Ascending aorta (tissue), 2 donors: ENCODE measurements around the gene RUNX1. TPM values are rescaled to one million over a fixed set of nuclear protein-coding genes. Genes with fewer than 3 reads are reported as not detected.

Experiments
- DNase-seq, 2 donors: peaks; one replicate each; pipeline ENCODE4 v3.0.0-alpha.2; 2019; ENCODE audit warnings: low spot score in 2 of 2
- H3K27ac ChIP-seq, 2 donors: fragments of 200-600 bp; sonication (generic); one replicate each; pipeline ENCODE4 v1.5.1; 2016 to 2017; ENCODE audit warnings: mild to moderate bottlenecking in 1 of 2
- H3K27me3 ChIP-seq: fragments of 200-600 bp; sonication (generic); one replicate; pipeline ENCODE4 v1.5.1; 2017
- H3K36me3 ChIP-seq, 2 donors: fragments of 200-600 bp; sonication (generic); one replicate each; pipeline ENCODE4 v1.5.1; 2016
- H3K4me1 ChIP-seq, 2 donors: fragments of 200-600 bp; sonication (generic); one replicate each; pipeline ENCODE4 v1.5.1; 2016 to 2017; ENCODE audit warnings: mild to moderate bottlenecking in 1 of 2
- H3K4me3 ChIP-seq, 2 donors: fragments of 200-600 bp; sonication (generic); one replicate each; pipeline ENCODE4 v1.5.1; 2016 to 2017; ENCODE audit warnings: mild to moderate bottlenecking in 1 of 2
- H3K9me3 ChIP-seq, 2 donors: fragments of 200-600 bp; sonication (generic); one replicate each; pipeline ENCODE4 v1.5.1; 2016
- intact Hi-C: fragments of 100-400 bp; cut with DNase I; formaldehyde crosslinking; loops from one replicate; pipeline ENCODE4 v1.15.1; 2023
- total RNA-seq: library from RNA; depleted of rRNA; stranded (reverse); fragments of >200 nt; gene quantifications from one replicate; pipeline ENCODE4 v1.1.0, GENCODE V29; 2016
- TF ChIP-seq, protein P1 (sequence below), 3 experiments: fragments of 200-600 bp in 2 of 3; fragments of 450-650 bp in 1 of 3; sonication (generic) in 2 of 3; IDR thresholded peaks; one replicate each; pipeline ENCODE4 v1.5.1; 2016 to 2019; ENCODE audit warnings: antibody characterized with exemption in 3 of 3, mild to moderate bottlenecking in 1 of 3, moderate library complexity in 1 of 3

Gene RUNX1
- total RNA-seq, 1 donor from 2014 or later, result 16.3 TPM

DNA sequence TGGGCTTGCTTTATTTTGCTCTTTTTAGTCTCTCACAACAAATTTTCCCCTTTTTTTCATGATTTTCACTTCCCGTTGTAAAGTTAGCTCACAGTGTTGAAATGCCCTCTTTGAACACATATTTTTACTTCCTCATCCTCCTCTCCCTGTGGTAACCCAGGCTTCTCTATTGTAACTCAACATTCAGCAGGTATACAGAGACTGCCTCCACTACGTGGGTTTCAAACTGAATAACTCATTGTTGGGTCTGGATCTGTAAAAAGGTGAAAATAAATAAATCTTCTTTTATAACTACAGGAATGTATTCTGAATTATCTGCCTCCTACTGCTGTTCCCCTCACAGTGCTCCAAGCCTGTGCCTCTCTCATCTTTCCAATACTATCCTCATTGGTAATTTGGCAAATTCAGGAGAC is 166.4 kb downstream of the RUNX1 start:
- no peaks in the 10 kb centered on the region for H3K9me3 ChIP-seq
- TF ChIP-seq, protein P1, sequence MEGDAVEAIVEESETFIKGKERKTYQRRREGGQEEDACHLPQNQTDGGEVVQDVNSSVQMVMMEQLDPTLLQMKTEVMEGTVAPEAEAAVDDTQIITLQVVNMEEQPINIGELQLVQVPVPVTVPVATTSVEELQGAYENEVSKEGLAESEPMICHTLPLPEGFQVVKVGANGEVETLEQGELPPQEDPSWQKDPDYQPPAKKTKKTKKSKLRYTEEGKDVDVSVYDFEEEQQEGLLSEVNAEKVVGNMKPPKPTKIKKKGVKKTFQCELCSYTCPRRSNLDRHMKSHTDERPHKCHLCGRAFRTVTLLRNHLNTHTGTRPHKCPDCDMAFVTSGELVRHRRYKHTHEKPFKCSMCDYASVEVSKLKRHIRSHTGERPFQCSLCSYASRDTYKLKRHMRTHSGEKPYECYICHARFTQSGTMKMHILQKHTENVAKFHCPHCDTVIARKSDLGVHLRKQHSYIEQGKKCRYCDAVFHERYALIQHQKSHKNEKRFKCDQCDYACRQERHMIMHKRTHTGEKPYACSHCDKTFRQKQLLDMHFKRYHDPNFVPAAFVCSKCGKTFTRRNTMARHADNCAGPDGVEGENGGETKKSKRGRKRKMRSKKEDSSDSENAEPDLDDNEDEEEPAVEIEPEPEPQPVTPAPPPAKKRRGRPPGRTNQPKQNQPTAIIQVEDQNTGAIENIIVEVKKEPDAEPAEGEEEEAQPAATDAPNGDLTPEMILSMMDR (IDR thresholded peaks at IDR 0.05), result no peak
- no peaks in the 10 kb centered on the region for H3K36me3 ChIP-seq
- H3K4me1 ChIP-seq, result peaks cover 4 to 16% of the 10 kb centered on the region in 2 donors
- DNase-seq, result no peak
- intact Hi-C loops, result loop anchor here (10.0 kb wide), 1 partner anchor 1182 kb away; the partner anchor contains the start of gene SETD4
- no peak overlapping the region for H3K4me3 ChIP-seq
- peak overlapping the region in 1 of 2 donors; percentile 48 for H3K27ac ChIP-seq
- H3K27me3 ChIP-seq, result no peaks in the 10 kb centered on the region

DNA sequence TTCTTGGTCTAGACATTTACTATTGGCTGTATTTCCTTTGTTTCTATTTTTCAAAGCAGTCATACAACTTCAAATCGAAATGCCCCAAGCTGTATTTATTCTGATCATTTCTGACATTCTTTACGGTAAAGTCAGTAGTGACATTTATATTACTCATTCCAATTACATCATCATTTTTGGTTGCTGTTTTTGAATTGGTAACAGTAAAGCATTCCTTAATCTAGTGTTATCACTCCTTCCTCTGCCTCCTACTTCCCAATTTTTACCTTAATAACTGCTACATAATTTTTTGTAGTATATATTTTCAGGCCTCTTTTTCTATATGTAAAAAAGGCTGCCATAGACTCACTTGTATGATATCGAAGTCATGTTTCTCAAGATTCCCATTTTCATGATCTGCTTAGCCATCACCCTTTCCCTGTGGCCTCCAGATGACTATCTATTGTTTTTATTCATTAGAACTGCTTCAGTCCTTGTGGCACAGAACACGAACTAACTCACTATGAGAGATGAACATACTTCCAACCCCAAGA is 167.2 kb downstream of the RUNX1 start:
- H3K27ac ChIP-seq, result peak overlapping the region in 1 of 2 donors; percentile 48
- TF ChIP-seq, protein P1 (IDR thresholded peaks at IDR 0.05), result no peak

DNA sequence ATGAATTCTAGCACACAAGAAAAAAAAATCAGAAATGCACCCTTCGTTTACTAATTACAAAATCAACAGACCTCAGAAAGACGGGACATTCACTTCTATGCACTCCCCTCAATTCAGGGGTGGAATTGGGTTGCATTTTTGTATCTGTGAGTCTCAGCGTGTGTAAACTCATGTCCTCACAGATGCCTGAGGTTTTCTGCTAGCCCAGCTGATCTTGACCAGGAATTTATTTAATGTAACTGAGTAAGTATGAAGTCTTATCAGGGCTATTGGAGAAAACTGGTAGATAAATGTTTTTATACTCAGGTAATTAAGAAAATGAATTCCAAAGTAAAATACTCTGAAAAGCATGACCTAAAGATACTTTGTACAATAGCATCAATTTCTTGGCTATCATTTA is 167.7 kb downstream of the RUNX1 start:
- TF ChIP-seq, protein P1 (IDR thresholded peaks at IDR 0.05), result no peak
- no peak for DNase-seq
- Histone ChIP-seq H3K27me3 (no peaks in the 10 kb centered on the region), H3K9me3 (no peaks in the 10 kb centered on the region), H3K27ac (peak overlapping the region in 1 of 2 donors; percentile 48), H3K36me3 (no peaks in the 10 kb centered on the region), H3K4me1 (peaks cover 0 to 4% of the 10 kb centered on the region in 2 donors), H3K4me3 (no peak overlapping the region)
- intact Hi-C loops, result loop anchor here (10.0 kb wide), 1 partner anchor 1183 kb away; the partner anchor contains the start of gene SETD4

More for the DNA sequence above, 167.2 kb downstream of the RUNX1 start:
- no peaks in the 10 kb centered on the region for H3K36me3 ChIP-seq
- H3K9me3 ChIP-seq, result no peaks in the 10 kb centered on the region
- peaks cover 4 to 9% of the 10 kb centered on the region in 2 donors for H3K4me1 ChIP-seq
- DNase-seq, result no peak
- H3K4me3 ChIP-seq, result no peak overlapping the region
- H3K27me3 ChIP-seq, result no peaks in the 10 kb centered on the region
- intact Hi-C loops, result loop anchor here (10.0 kb wide), 1 partner anchor 1183 kb away; the partner anchor contains the start of gene SETD4

DNA sequence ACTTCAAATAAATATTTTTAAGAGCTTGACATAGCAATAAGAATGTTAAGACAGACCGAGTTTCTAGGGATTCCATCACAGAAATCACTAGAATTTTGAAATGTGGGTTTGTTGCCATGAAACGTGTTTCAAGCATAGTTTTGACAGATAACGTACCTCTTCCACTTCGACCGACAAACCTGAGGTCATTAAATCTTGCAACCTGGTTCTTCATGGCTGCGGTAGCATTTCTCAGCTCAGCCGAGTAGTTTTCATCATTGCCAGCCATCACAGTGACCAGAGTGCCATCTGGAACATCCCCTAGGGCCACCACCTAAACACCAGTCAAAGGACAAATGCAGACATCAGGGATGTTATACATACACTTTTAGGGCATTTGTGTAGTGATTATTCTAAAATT is 168.7 kb downstream of the RUNX1 start:
- H3K36me3 ChIP-seq, result no peaks in the 10 kb centered on the region
- no peaks in the 10 kb centered on the region for H3K4me1 ChIP-seq
- H3K4me3 ChIP-seq, result no peak overlapping the region
- intact Hi-C loops, result loop anchor here (10.0 kb wide), 1 partner anchor 1184 kb away; the partner anchor contains the start of gene SETD4
- no peak overlapping the region for H3K27ac ChIP-seq
- H3K27me3 ChIP-seq, result no peaks in the 10 kb centered on the region
- no peaks in the 10 kb centered on the region for H3K9me3 ChIP-seq
- TF ChIP-seq, protein P1 (IDR thresholded peaks at IDR 0.05), result no peak
- no peak for DNase-seq

DNA sequence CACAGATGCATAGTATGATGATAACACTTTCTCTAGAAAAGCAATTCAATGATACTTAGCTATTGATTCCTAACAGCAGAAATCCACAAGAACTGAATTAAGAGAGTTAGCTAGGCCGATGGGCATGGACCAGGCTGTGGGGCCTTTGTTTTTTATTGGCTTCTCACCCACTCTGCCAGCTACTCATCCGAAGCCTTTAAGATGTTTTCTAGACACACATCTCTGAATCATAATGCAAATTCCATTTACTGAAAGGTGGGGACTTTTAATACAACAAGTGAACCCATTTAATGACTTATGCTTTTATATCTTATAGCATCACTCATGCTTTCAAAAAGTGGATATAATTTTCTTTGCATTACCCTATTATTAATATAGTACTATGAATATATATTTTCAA is 170.2 kb downstream of the RUNX1 start:
- no peak overlapping the region for H3K27ac ChIP-seq
- TF ChIP-seq, protein P1 (IDR thresholded peaks at IDR 0.05), result no peak
- H3K4me3 ChIP-seq, result no peak overlapping the region
- H3K27me3 ChIP-seq, result no peaks in the 10 kb centered on the region
- DNase-seq, result no peak
- intact Hi-C loops, result no loop called here
- H3K9me3 ChIP-seq, result no peaks in the 10 kb centered on the region
- no peaks in the 10 kb centered on the region for H3K36me3 ChIP-seq
- H3K4me1 ChIP-seq, result no peaks in the 10 kb centered on the region
